Stimulated activated CD8-positive, alpha-beta memory T cell treated with anti-CD3 and anti-CD28 coated beads, Interleukin-15, amount 100 ng/mL, for 1 hour (primary cell): ENCODE data around the gene BPI.
"Not testable (repeated sequence)": the region's sequence is repeated elsewhere in the genome, so short reads cannot be mapped to it uniquely, and the experiment has no call there.

Experiments used
- DNase-seq: peaks from one replicate; pipeline ENCODE4 v3.0.0-alpha.2; 2020; ENCODE audit warnings: low read depth

BPI gene

DNA sequence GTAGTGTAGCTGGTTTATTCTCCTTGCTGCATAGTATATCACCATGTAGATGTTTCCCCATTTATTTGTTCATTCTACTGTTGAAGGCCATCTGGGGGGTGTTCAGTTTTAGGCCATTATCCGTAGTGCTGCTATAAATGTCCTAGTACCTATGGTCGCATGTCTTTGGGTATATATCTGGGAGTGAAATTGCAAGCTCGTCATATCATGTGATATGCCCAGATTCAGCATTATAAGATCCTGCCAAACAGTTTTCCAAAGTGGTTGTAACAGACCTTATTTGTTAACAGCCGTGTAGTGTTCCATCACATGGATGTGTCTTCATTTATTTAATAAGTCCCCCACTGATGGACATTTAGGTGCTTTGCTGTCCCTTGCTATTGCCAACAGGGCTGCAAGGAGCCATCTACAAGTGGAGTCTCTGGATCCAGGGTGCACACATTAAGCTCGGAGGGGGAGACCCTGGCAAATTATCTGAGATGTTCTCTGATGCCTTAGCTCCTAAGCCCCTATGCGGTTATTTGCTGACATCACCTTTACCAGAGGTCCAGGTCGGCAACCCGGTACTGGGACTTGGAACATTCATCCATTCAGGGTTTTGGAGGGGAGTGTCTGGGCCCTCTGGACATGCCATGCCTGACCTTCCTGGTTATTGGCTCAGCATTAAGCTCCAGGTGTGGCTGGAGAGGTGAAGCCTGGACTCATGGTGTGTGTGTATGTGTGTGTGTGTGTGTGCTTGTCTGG, 59.2 kb downstream of the BPI start:
- DNase-seq: no peak

DNA sequence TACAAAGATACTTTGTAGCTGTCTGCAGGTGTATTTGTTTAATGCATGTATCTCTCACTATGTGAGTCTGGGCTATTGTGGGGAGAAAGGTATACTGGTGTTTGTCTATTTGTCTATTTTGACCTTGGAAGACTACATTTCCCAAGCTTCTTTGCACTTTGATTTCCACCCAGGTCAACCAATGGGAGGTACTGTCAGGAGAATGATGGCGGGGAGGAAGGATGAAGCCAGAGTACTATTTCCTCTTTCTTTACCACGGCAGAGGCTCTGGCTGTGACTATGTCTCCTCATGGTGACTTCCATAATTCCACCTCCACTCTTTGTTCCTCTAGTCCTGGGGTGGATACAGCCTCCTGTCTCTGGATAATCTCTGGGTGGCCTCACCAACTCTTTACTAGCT, 65.4 kb downstream of the BPI start:
- no peak for DNase-seq

DNA sequence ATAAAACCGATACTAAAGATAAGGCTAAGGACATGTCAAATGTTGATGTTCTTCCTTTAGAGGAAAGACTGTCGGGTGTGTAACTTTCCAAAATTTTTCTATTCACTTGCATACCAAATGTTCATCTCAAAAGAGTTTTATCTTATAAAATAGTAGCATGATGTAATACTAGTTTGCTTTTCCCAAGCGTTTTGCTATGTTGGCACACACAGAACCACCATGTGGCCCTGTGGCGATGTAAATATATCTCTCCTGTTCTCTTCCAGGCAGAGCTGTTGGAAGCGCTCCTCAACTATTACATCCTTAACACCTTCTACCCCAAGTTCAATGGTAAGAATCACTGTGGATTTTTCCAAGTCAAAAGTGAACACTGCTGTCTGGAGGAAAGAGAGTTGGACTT, 68.8 kb downstream of the BPI start:
- DNase-seq: no peak

- DNase-seq: no peak
Measured at GRCh38 chr20:38373231-38373867, 69.4 kb downstream of the BPI start.

- DNase-seq: no peak
Measured at GRCh38 chr20:38373898-38374297, 69.9 kb downstream of the BPI start.

GRCh38 chr20:38377039-38377685, 73.2 kb downstream of the BPI start:
- DNase-seq: no peak

- not testable (repeated sequence) for DNase-seq
Measured at GRCh38 chr20:38377838-38378237, 73.9 kb downstream of the BPI start.

DNA sequence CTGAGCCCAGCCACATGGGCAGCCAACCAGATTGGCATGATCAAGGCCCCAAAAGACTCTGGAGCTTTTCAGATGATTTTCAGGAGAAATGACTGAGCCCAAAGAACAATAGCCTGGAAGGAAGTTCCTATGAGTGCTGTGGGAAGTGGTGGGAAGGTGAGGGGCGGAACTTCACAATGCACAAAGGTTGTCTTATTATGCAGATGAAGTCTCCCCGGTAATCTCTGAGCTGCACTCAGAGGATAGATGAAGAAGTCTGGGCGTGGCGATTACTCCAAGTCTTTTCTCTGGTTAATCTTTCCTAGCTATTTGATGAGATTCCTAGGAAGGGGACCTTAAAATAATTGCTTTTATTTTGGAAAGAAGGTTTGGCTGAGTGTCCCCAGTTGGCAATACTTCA, 79.2 kb downstream of the BPI start:
- no peak for DNase-seq

- DNase-seq: no peak
Measured at GRCh38 chr20:38386004-38386403, 82.0 kb downstream of the BPI start.

DNA sequence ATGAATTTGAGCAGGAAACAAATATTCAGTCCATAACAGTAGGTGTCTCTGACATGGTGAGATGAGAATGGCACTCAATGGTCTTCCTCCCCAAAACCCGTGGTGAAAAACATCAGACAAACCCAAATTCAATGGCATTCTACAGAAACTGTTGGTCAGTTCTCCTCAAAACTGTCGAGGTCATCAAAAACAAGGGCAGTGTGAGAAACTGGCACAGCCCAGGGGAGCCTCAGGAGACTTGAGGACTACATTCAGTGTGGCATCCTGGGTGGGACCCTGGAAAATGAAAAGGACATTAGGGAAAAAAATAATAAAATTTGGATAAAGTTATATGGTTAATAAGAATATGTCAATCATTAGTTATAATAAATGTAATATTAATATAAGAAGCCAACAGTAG, 82.9 kb downstream of the BPI start:
- DNase-seq: no peak
